Measurements from ENCODE around the gene ZBTB42.

ZBTB42 gene

GRCh38 chr14:104844306-104845032, 43.6 kb downstream of the ZBTB42 start:
- DNase-seq (ENCODE audit: low spot score), result peak; percentile 22
- in situ Hi-C loops (cut with MboI; ENCODE audit: low sequenced_read_pairs, unreplicated experiment), result no loop called here
- no peak for TF ChIP-seq CTCF (IDR thresholded peaks at IDR 0.05; ENCODE audit: borderline replicate concordance, control extremely low read depth, extremely low read depth, insufficient read depth, missing control alignments)

GRCh38 chr14:104845033-104845666, 44.2 kb downstream of the ZBTB42 start:
- TF ChIP-seq CTCF (IDR thresholded peaks at IDR 0.05; ENCODE audit: borderline replicate concordance, control extremely low read depth, extremely low read depth, insufficient read depth, missing control alignments), result no peak
- peak; percentile 14 for DNase-seq (ENCODE audit: low spot score)
- in situ Hi-C loops (cut with MboI; ENCODE audit: low sequenced_read_pairs, unreplicated experiment), result no loop called here

DNA sequence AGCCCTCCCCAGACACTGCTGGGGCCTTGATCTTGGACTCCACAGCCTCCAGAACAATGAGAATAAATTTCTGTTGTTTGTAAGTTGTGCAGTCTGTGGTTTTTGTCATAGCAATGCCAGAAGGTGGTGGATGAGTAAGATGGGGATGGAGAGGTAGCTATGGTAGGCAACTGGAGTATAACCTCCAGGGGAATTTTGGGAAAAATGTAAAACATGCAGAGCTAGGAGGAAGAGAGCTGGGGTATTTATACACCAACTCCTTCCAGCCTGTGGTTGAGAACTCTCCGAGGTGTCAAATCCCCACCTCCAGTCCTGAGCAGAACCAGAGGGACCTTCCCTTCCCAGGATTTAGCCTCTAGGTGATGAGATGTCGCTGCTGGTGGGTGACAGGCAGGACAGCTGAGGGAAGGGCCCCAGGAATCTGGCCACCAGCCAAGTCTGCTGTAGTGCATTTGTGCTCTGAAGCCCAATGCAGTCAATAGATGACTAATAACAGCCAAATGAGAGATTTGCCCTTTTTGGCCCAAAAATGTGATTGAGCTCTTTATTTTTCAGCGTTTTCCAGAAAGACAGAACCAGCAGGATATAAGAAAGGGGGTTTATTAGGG, 45.0 kb downstream of the ZBTB42 start:
- in situ Hi-C loops (cut with MboI; ENCODE audit: low sequenced_read_pairs, unreplicated experiment), result no loop called here
- no peak for TF ChIP-seq CTCF (IDR thresholded peaks at IDR 0.05; ENCODE audit: borderline replicate concordance, control extremely low read depth, extremely low read depth, insufficient read depth, missing control alignments)
- DNase-seq (ENCODE audit: low spot score), result peak; percentile 13

DNA sequence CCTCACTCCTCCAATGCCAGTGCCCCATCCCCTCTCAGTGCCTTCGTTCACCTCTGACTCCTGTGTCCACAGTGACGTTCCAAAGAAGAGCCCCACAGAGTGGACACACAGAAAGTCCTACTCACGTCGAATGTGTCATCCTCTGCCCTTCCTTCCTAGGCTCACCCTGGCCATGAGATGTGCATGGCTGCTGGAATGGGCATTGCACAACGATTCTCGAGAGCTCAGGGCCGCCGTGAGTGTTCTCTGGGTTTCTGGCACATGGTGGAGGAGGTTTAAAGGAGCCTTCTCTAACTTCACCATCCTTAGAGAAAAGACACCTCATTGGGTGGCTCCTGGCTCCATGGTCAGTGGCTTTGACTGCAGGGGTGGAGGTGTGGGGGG, 51.4 kb downstream of the ZBTB42 start:
- DNase-seq (ENCODE audit: low spot score), result no peak
- in situ Hi-C loops (cut with MboI; ENCODE audit: low sequenced_read_pairs, unreplicated experiment), result no loop called here
- TF ChIP-seq CTCF (IDR thresholded peaks at IDR 0.05; ENCODE audit: borderline replicate concordance, control extremely low read depth, extremely low read depth, insufficient read depth, missing control alignments), result no peak
